ENCODE results near the gene FGD1. TPM values are rescaled to one million over a fixed set of nuclear protein-coding genes. Genes with fewer than 3 reads are reported as not detected.

The FGD1 gene
- total RNA-seq, 2 donors from 2014 or later: 6.6 to 7.0 TPM

DNA sequence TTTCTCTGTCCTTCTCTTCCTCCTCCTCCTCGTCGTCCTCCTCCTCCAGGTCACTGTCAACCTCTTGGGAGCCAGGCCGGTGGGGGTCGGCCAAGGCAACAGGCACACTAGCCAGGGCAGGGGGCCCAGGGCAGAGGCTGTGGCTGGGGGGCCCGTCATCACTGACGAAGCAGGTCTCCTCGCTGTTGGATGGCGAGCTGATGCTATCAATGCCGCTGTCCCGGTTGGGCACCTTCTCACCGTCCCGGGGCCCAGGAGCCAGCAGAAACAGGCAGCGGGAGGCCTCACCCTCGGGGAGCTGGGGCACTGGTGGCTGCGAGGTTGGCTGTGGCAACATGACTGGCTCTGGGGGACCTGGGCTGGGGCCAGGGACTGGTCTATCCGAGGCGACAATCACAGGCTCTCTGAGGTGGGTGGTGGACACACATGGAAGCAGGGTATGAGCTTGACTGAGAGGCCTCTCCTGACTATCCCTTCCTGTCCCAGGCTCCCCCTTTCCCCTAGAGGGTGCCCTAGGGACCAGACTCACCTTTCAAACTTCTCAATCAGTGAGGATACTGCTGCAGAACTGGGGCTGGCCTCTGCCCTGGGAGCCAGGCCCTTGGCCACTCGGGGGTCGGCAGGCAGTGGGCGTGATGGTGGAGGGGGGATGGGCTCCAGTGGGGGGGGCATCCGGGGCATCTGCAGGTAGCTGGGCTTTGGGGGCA is 25.8 kb downstream of the FGD1 start:
- intact Hi-C loops (cut with DNase I): no loop called here
- Histone ChIP-seq H3K36me3 (no peaks in the 10 kb centered on the region), H3K9me3 (no peaks in the 10 kb centered on the region), H3K27me3 (replicated peaks; ENCODE audit: insufficient read depth) (no peaks in the 10 kb centered on the region), H3K27ac (no peak overlapping the region), H3K4me1 (replicated peaks) (no peaks in the 10 kb centered on the region), H3K4me3 (no peak overlapping the region)
- WGBS: 78% methylated on average over 8 of the region's 21 CpGs
- no peak for DNase-seq (ENCODE audit: low spot score)
- TF ChIP-seq, protein P1, sequence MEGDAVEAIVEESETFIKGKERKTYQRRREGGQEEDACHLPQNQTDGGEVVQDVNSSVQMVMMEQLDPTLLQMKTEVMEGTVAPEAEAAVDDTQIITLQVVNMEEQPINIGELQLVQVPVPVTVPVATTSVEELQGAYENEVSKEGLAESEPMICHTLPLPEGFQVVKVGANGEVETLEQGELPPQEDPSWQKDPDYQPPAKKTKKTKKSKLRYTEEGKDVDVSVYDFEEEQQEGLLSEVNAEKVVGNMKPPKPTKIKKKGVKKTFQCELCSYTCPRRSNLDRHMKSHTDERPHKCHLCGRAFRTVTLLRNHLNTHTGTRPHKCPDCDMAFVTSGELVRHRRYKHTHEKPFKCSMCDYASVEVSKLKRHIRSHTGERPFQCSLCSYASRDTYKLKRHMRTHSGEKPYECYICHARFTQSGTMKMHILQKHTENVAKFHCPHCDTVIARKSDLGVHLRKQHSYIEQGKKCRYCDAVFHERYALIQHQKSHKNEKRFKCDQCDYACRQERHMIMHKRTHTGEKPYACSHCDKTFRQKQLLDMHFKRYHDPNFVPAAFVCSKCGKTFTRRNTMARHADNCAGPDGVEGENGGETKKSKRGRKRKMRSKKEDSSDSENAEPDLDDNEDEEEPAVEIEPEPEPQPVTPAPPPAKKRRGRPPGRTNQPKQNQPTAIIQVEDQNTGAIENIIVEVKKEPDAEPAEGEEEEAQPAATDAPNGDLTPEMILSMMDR (IDR thresholded peaks at IDR 0.05): no peak
- no peak for TF ChIP-seq POLR2A (IDR thresholded peaks at IDR 0.05)
- TF ChIP-seq POLR2AphosphoS5 (IDR thresholded peaks at IDR 0.05): no peak

DNA sequence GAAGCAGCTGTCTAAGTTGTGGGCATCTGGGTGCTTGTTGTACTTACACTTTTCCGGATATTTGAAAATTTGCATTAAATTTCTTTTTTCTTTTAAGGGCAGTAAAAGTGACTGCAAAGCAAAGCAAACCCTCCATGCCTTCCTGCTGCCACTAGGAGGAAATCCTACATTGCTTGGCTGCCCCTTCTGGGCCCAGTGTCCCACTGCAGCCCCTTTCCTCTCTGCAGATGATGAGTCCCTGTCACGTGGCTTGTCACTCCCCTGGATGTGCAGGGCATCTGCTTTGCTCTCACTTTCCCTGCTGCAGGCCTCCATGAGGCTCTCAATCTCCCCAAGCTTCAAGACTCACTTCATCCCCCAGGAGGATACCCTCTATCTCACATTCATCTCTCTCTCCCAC is 43.1 kb downstream of the FGD1 start:
- no peak for DNase-seq (ENCODE audit: low spot score)
- H3K27ac ChIP-seq: no peak overlapping the region

DNA sequence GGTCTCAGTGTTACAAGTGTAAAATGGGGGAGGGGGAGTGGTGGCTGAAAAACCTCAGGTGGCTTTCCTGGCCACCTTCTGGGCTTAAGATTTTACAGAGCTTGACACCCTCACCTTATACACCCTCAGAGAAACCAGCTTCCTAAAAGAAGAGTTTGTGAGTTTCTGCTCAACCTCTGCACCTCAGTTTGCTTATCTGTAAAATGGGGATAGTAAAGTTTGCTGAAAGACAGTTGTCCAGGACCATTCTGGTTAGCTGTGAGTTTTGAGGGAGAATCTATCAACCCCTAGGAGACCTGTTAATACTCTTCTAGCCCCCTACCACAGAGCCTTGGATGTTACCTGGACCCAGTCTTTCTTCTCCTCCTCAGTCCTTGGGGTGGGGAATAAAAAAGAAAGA is 46.1 kb downstream of the FGD1 start:
- TF ChIP-seq POLR2AphosphoS5 (IDR thresholded peaks at IDR 0.05) (no peak), POLR2A (IDR thresholded peaks at IDR 0.05) (no peak)
- TF ChIP-seq, protein P1 (IDR thresholded peaks at IDR 0.05): no peak
- Histone ChIP-seq H3K27me3 (replicated peaks; ENCODE audit: insufficient read depth) (no peaks in the 10 kb centered on the region), H3K4me1 (replicated peaks) (no peaks in the 10 kb centered on the region), H3K27ac (no peak overlapping the region), H3K36me3 (no peaks in the 10 kb centered on the region), H3K9me3 (no peaks in the 10 kb centered on the region), H3K4me3 (no peak overlapping the region)
- no peak for DNase-seq (ENCODE audit: low spot score)
- intact Hi-C loops (cut with DNase I): no loop called here

More for the DNA sequence above, 43.1 kb downstream of the FGD1 start:
- Histone ChIP-seq H3K27me3 (replicated peaks; ENCODE audit: insufficient read depth) (no peaks in the 10 kb centered on the region), H3K4me3 (no peak overlapping the region), H3K9me3 (no peaks in the 10 kb centered on the region), H3K36me3 (no peaks in the 10 kb centered on the region), H3K4me1 (replicated peaks) (no peaks in the 10 kb centered on the region)
- TF ChIP-seq POLR2AphosphoS5 (IDR thresholded peaks at IDR 0.05): no peak
- no peak for TF ChIP-seq POLR2A (IDR thresholded peaks at IDR 0.05)
- TF ChIP-seq, protein P1 (IDR thresholded peaks at IDR 0.05): no peak
- 56% methylated on average over 2 of the region's 2 CpGs for WGBS
- intact Hi-C loops (cut with DNase I): no loop called here

DNA sequence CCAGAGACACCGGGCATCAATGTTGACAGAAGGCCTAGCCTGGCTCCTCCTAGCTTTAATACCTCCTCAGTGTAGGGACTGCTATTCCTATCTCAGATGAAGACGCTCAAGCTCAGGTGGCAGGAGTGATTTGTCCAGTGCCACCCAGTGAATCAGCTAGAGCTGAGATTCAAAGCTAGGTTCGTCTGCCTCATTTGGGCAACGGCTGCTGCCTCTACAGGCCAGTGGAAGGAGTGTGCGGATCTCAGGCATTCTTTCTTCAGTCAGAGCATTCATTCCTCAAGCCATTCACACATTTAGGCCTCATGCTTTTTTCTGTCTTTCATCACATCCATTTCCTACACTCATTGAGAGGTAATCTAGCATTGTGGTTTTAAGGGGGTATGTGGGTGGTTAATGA is 48.6 kb downstream of the FGD1 start:
- H3K27me3 ChIP-seq (replicated peaks; ENCODE audit: insufficient read depth): no peaks in the 10 kb centered on the region
- no peaks in the 10 kb centered on the region for H3K4me1 ChIP-seq (replicated peaks)
- DNase-seq (ENCODE audit: low spot score): no peak
- intact Hi-C loops (cut with DNase I): no loop called here
- WGBS: 47% methylated on average over 3 of the region's 5 CpGs
- H3K36me3 ChIP-seq: no peaks in the 10 kb centered on the region
- H3K27ac ChIP-seq: no peak overlapping the region
- no peak overlapping the region for H3K4me3 ChIP-seq
- H3K9me3 ChIP-seq: no peaks in the 10 kb centered on the region
- TF ChIP-seq, protein P1 (IDR thresholded peaks at IDR 0.05): no peak
- TF ChIP-seq POLR2A (IDR thresholded peaks at IDR 0.05) (no peak), POLR2AphosphoS5 (IDR thresholded peaks at IDR 0.05) (no peak)

DNA sequence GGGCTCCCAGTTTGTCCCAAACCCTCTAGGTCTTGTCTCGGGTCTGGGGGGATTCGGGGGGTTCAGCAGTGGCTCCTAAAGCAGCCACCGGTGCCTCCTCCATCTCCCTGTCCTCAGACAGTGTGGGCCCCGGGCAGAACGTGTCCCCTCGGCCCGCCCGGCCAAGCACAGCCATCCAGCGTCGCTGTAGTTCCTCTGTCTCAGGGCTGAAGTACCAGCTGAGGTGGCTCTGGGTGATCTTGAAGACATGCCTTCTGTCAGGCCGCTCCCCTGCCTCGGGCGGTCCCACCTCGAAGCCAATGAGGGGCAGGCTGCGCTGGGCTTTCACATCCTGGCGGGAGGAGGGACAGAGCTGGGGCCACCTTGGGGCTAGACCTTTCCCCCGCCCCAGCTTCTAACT is 50.0 kb downstream of the FGD1 start:
- Histone ChIP-seq H3K27ac (no peak overlapping the region), H3K4me3 (no peak overlapping the region), H3K36me3 (no peaks in the 10 kb centered on the region), H3K27me3 (replicated peaks; ENCODE audit: insufficient read depth) (no peaks in the 10 kb centered on the region), H3K9me3 (no peaks in the 10 kb centered on the region), H3K4me1 (replicated peaks) (no peaks in the 10 kb centered on the region)
- no peak for DNase-seq (ENCODE audit: low spot score)
- intact Hi-C loops (cut with DNase I): no loop called here
- TF ChIP-seq POLR2AphosphoS5 (IDR thresholded peaks at IDR 0.05): no peak
- TF ChIP-seq, protein P1 (IDR thresholded peaks at IDR 0.05): no peak
- no peak for TF ChIP-seq POLR2A (IDR thresholded peaks at IDR 0.05)
- WGBS: 78% methylated on average over 12 of the region's 17 CpGs
